ENCODE measurements around the gene TBXA2R.
"Not testable (repeated sequence)": the region's sequence is repeated elsewhere in the genome, so short reads cannot be mapped to it uniquely, and the experiment has no call there.

TBXA2R gene

GRCh38 chr19:3591876-3592613 lies 14.6 kb downstream of the TBXA2R start:
- DNase-seq (ENCODE audit: low spot score in 2 of 2), result no peak
- H3K4me1 Mint-ChIP-seq, result no peaks in the 10 kb centered on the region
- no peaks in the 10 kb centered on the region for H3K9me3 Mint-ChIP-seq
- ATAC-seq (ENCODE audit: low read depth), result no peak
- no peak overlapping the region for H3K27ac Mint-ChIP-seq
- peaks cover 3% of the 10 kb centered on the region for H3K27me3 Mint-ChIP-seq
- no peak overlapping the region for H3K4me3 Mint-ChIP-seq
- no peaks in the 10 kb centered on the region for H3K36me3 Mint-ChIP-seq

- Mint-ChIP-seq H3K27me3 (peaks cover 3% of the 10 kb centered on the region), H3K36me3 (no peaks in the 10 kb centered on the region), H3K9me3 (no peaks in the 10 kb centered on the region), H3K4me3 (no peak overlapping the region), H3K27ac (no peak overlapping the region), H3K4me1 (no peaks in the 10 kb centered on the region)
- ATAC-seq (ENCODE audit: low read depth), result no peak
- no peak for DNase-seq (ENCODE audit: low spot score in 2 of 2)
Measured at GRCh38 chr19:3590991-3591659, 15.6 kb downstream of the TBXA2R start.

- Mint-ChIP-seq H3K4me1 (no peaks in the 10 kb centered on the region), H3K27ac (no peak overlapping the region), H3K9me3 (no peaks in the 10 kb centered on the region), H3K27me3 (peaks cover 3% of the 10 kb centered on the region), H3K36me3 (no peaks in the 10 kb centered on the region), H3K4me3 (no peak overlapping the region)
- no peak for ATAC-seq (ENCODE audit: low read depth)
- DNase-seq (ENCODE audit: low spot score in 2 of 2), result no peak
Measured at GRCh38 chr19:3589949-3590348, 16.7 kb downstream of the TBXA2R start.

GRCh38 chr19:3589439-3589838 lies 17.2 kb downstream of the TBXA2R start:
- Mint-ChIP-seq H3K27me3 (peaks cover 3% of the 10 kb centered on the region), H3K27ac (no peak overlapping the region), H3K4me1 (no peaks in the 10 kb centered on the region), H3K9me3 (no peaks in the 10 kb centered on the region), H3K4me3 (no peak overlapping the region), H3K36me3 (no peaks in the 10 kb centered on the region)
- ATAC-seq (ENCODE audit: low read depth) (no peak), DNase-seq (ENCODE audit: low spot score in 2 of 2) (no peak)

- DNase-seq (ENCODE audit: low spot score in 2 of 2) (no peak), ATAC-seq (ENCODE audit: low read depth) (no peak)
- Mint-ChIP-seq H3K4me3 (no peak overlapping the region), H3K9me3 (no peaks in the 10 kb centered on the region), H3K36me3 (no peaks in the 10 kb centered on the region), H3K4me1 (no peaks in the 10 kb centered on the region), H3K27me3 (peaks cover 3% of the 10 kb centered on the region), H3K27ac (no peak overlapping the region)
Measured at GRCh38 chr19:3586707-3587346, 19.8 kb downstream of the TBXA2R start.

DNA sequence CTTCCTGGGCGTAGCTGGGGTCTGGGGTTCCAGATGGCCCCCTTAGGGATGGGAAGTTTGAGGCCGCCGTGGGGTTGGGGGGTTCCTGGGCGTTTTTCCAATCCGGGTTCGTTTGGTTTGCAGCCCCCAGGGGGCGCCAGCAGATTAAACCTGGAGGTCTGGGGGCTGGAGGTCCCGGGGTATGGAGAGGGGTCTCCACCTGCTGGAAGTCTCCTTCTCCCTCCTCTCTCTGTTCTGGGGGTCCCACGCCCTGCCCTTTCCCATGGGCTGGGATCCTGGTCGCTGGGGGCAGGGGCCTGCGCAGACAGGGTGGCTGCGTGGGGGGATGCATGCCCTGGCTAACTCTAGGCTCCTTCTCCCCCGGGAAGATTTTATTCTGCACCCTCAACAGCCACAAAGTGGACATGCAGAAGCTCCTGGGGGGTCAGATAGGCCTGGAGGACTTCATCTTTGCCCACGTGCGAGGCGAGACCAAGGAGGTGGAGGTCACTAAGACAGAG lies 20.5 kb downstream of the TBXA2R start:
- Mint-ChIP-seq H3K4me3 (no peak overlapping the region), H3K27ac (no peak overlapping the region), H3K27me3 (peaks cover 3% of the 10 kb centered on the region), H3K4me1 (no peaks in the 10 kb centered on the region), H3K36me3 (no peaks in the 10 kb centered on the region), H3K9me3 (no peaks in the 10 kb centered on the region)
- ATAC-seq (ENCODE audit: low read depth) (peak; percentile 27), DNase-seq (ENCODE audit: low spot score in 2 of 2) (peak in 1 of 2 donors; percentile 42)

GRCh38 chr19:3585301-3586126 lies 21.2 kb downstream of the TBXA2R start, which contains the start of gene GIPC3:
Gene GIPC3, plus strand, starts transcription at chr19:3585478. Its CDS starts 120 bp downstream, at chr19:3585598.
- no peak within 1 kb of the TSS for H3K4me3 Mint-ChIP-seq
- DNase-seq (ENCODE audit: low spot score in 2 of 2) (no peak), ATAC-seq (ENCODE audit: low read depth) (no peak)
- no peaks in the 10 kb centered on the region for H3K36me3 Mint-ChIP-seq
- no peak within 1 kb of the TSS for H3K27ac Mint-ChIP-seq
- no peaks in the 10 kb centered on the region for H3K4me1 Mint-ChIP-seq
- H3K27me3 Mint-ChIP-seq, result peaks cover 3% of the 10 kb centered on the region
- H3K9me3 Mint-ChIP-seq, result no peaks in the 10 kb centered on the region

DNA sequence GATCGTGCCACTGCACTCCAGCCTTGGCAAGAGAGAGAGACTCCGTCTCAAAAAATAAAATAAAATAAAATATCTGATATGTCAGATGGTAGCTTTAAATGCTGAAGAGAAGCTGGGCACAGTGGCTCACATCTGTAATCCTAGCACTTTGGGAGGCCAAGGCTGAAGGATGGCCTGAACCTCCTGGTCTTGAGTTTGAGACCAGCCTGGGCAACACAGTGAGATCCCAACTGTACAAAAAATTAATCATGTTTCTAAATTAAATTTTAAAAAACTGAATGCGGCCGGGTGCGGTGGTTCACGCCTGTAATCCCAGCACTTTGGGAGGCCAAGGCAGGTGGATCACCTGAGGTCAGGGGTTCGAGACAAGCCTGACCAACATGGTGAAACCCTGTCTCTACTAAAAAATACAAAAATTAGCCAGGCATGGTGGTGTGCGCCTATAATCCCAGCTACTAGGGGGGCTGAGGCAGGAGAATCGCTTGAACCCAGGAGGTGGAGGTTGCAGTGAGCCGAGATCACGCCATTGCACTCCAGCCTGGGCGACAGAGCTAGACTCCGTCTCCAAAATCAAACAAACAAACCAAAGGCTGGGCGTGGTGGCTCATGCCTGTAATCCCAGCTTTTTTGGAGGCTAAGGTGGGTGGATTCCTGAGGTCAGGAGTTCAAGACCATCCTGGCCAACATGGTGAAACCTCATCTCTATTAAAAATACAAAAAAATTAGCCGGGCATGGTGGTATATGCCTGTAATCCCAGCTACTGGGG lies 22.5 kb downstream of the TBXA2R start:
- H3K27ac Mint-ChIP-seq; DNase-seq (ENCODE audit: low spot score in 2 of 2); H3K4me1 Mint-ChIP-seq; ATAC-seq (ENCODE audit: low read depth); H3K9me3 Mint-ChIP-seq; H3K36me3 Mint-ChIP-seq; H3K4me3 Mint-ChIP-seq; H3K27me3 Mint-ChIP-seq: not testable (repeated sequence)

DNA sequence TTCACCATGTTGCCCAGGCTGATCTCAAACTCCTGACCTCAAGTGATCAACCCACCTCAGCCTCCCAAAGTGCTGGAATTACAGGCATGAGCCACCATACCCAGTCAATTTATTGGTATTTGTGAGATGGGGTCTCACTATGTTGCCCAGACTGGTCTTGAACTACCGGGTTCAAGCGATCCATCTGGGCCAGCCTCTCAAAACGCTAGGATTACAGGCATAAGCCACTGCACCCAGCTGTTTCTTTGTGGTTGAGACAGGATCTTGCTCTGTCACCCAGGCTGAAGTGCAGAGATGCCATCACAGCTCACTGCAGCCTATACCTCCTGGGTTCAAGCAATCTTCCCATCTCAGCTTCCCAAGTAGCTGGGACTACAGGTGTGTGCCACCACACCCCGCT lies 24.9 kb downstream of the TBXA2R start:
- not testable (repeated sequence) for H3K9me3 Mint-ChIP-seq; H3K36me3 Mint-ChIP-seq; H3K27me3 Mint-ChIP-seq; H3K4me1 Mint-ChIP-seq; ATAC-seq (ENCODE audit: low read depth); DNase-seq (ENCODE audit: low spot score in 2 of 2); H3K4me3 Mint-ChIP-seq; H3K27ac Mint-ChIP-seq

GRCh38 chr19:3580156-3580934 lies 26.3 kb downstream of the TBXA2R start:
- Mint-ChIP-seq H3K36me3 (peaks cover 3% of the 10 kb centered on the region), H3K27ac (no peak overlapping the region), H3K9me3 (no peaks in the 10 kb centered on the region), H3K4me1 (no peaks in the 10 kb centered on the region), H3K4me3 (no peak overlapping the region), H3K27me3 (peaks cover 1% of the 10 kb centered on the region)
- no peak for DNase-seq (ENCODE audit: low spot score in 2 of 2)
- no peak for ATAC-seq (ENCODE audit: low read depth)

- no peak for ATAC-seq (ENCODE audit: low read depth)
- peaks cover 8% of the 10 kb centered on the region for H3K36me3 Mint-ChIP-seq
- H3K4me1 Mint-ChIP-seq, result peaks cover 2% of the 10 kb centered on the region
- no peak overlapping the region for H3K27ac Mint-ChIP-seq
- no peak for DNase-seq (ENCODE audit: low spot score in 2 of 2)
- no peak overlapping the region for H3K4me3 Mint-ChIP-seq
- H3K9me3 Mint-ChIP-seq, result no peaks in the 10 kb centered on the region
- peaks cover 1% of the 10 kb centered on the region for H3K27me3 Mint-ChIP-seq
Measured at GRCh38 chr19:3578390-3578789, 28.3 kb downstream of the TBXA2R start.

DNA sequence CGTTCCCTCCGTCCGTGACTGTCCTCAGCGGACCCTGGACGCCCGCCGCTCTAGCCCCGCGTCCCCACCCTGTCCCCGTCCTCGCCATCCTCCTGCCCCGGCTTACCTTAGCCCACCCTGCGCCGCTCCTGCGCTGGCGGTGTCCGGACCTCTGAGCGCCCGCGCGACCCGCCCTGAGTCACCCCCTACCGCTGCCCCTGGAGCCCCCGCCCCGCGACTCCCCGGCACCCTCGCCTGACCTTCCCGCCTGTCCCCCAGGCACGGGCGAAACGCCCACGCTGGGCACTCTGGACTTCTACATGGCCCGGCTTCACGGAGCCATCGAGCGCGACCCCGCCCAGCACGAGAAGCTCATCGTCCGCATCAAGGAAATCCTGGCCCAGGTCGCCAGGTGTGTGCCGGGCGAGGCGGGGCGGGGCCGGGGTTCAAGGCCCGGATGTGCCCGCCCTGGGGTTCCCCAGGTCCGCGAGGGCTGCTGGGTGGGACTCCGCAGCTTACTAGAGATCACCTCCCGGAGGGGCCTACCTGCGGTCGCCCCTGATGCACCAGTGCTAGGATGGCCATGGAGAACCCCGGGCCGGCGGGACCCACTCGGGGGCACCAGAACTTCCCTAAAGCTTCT lies 28.8 kb downstream of the TBXA2R start:
- Mint-ChIP-seq H3K27me3 (no peaks in the 10 kb centered on the region), H3K4me1 (peaks cover 2% of the 10 kb centered on the region), H3K4me3 (peak overlapping the region; percentile 21), H3K27ac (no peak overlapping the region), H3K36me3 (peaks cover 8% of the 10 kb centered on the region), H3K9me3 (no peaks in the 10 kb centered on the region)
- ATAC-seq (ENCODE audit: low read depth), result no peak
- no peak for DNase-seq (ENCODE audit: low spot score in 2 of 2)

Data from memory B cell (primary cell).